Spinal cord (tissue), 10 donors: ENCODE results near the gene ALDH8A1. TPM values are rescaled to one million over a fixed set of nuclear protein-coding genes. Genes with fewer than 3 reads are reported as not detected.
"Not testable (repeated sequence)": the region's sequence is repeated elsewhere in the genome, so short reads cannot be mapped to it uniquely, and the experiment has no call there.

Source experiments
- DNase-seq, 6 donors: peaks; one replicate each; pipeline versions ENCODE4 v3.0.0 to v3.0.0-alpha.2; 2013 to 2015; ENCODE audit warnings: low spot score in 6 of 6, low read depth in 4 of 6
- H3K27ac ChIP-seq: one replicate; pipeline ENCODE4 v1.5.1; 2013; ENCODE audit warnings: low read depth, low read length, control low read depth
- H3K27me3 ChIP-seq: one replicate; pipeline ENCODE4 v1.6.1; 2013; ENCODE audit warnings: low read length; ENCODE audit not compliant: control insufficient read depth, insufficient read depth
- H3K36me3 ChIP-seq: one replicate; pipeline ENCODE4 v1.6.1; 2013; ENCODE audit warnings: low read length; ENCODE audit not compliant: control insufficient read depth, insufficient read depth
- H3K4me1 ChIP-seq: one replicate; pipeline ENCODE4 v1.6.1; 2013; ENCODE audit warnings: low read length; ENCODE audit not compliant: control insufficient read depth, insufficient read depth
- H3K4me3 ChIP-seq: one replicate; pipeline ENCODE4 v1.5.1; 2013; ENCODE audit warnings: low read depth, low read length, control low read depth
- H3K9me3 ChIP-seq: one replicate; pipeline ENCODE4 v1.6.1; 2013; ENCODE audit warnings: low read length; ENCODE audit not compliant: control insufficient read depth, insufficient read depth
- WGBS: methylation state at CpG from one replicate; pipeline ENCODE4 v1.1.5; 2013; ENCODE audit warnings: missing lambda C conversion rate; ENCODE audit not compliant: insufficient coverage; 5-methylcytosine and 5-hydroxymethylcytosine counted together
- polyA plus RNA-seq, 2 donors: library from polyadenylated mRNA; unstranded; fragments of 120-200 nt; gene quantifications; one replicate each; pipeline ENCODE4 v1.2.1, GENCODE V29; 2013; ENCODE audit not compliant: insufficient read length in 2 of 2
- total RNA-seq, 2 donors: library from RNA; depleted of rRNA in 1 of 2; stranded (reverse); fragments of 120-200 nt in 1 of 2; fragments of >200 nt in 1 of 2; gene quantifications; one replicate each; pipeline versions ENCODE4 v1.2.3 to v1.2.4, GENCODE V29; 2013 to 2014
- donor health status: healthy.

ALDH8A1 gene
- total and polyA plus RNA-seq, 4 donors = 1.1 to 3.0 (median 1.6) TPM

DNA sequence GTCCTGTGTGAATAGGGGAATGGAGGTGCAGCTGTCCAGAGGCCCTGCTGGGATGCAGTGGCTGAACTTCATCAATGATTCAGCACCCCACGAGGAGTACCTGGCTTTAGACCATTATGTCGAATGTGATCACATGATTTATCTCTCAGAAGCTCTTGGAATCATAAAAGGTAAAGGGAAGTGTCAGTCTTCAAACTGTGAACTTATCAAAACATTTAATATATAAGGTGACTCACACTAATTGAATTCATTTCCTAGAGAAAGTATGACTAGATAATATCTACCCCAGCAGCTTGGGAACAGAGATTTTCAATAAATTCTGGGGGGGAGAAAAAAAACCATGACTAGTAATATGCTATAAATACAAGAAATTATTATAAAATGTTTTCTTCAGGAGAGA lies 29.5 kb downstream of the ALDH8A1 start:
- Histone ChIP-seq H3K27ac (no peak overlapping the region), H3K4me1 (no peaks in the 10 kb centered on the region), H3K27me3 (no peaks in the 10 kb centered on the region), H3K36me3 (no peaks in the 10 kb centered on the region), H3K4me3 (no peak overlapping the region), H3K9me3 (no peaks in the 10 kb centered on the region)
- WGBS = no CpG with 5 or more reads among the region's 2 CpGs
- no peak for DNase-seq

DNA sequence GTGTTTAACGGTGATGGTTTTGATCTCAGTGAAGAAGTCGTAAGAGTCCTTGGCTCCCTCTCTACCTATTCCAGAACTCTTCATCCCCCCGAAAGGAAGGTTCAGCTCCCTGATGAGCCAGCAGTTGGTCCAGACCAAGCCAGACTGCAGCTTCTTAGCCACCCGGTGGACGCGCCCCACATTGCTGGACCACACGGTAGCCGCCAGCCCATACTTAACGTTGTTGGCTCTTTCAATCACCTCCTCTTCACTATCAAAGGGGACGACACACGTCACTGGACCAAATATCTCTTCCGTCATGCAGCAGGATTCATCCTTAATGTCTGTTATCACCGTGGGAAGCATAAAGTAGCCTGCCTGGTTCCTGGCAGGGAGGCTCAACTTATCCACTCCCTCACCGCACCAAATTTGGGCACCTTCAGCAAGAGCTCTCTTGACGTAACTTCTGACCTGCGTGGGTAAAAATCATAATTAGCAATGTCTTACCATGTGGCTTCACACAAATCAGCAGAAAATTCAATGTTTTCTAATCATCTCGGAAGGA lies 31.4 kb downstream of the ALDH8A1 start:
- H3K27ac ChIP-seq = no peak overlapping the region
- no peaks in the 10 kb centered on the region for H3K4me1 ChIP-seq
- 96% methylated on average over 17 of the region's 17 CpGs for WGBS
- no peaks in the 10 kb centered on the region for H3K9me3 ChIP-seq
- H3K4me3 ChIP-seq = no peak overlapping the region
- DNase-seq = no peak
- no peaks in the 10 kb centered on the region for H3K36me3 ChIP-seq
- H3K27me3 ChIP-seq = no peaks in the 10 kb centered on the region

DNA sequence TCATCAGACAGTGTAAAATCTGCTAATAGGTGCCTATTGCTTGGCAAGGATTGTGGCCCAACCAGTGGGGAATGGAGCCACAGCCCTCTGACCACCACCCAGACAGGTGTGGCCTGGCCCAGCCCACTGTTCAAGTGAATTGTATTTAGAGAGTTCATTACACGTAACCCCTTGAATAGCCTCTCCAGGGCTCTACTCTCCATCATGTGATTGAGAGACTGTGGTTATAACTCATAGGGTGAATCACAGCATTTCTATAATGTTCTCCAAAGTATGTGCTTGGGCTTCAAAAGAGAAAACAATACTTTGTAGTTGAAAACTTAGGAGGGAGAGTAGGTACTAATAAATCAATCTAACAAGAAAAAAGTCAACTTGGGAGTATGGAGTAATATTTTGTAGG lies 38.4 kb downstream of the ALDH8A1 start:
- H3K9me3 ChIP-seq = no peaks in the 10 kb centered on the region
- H3K27me3 ChIP-seq = no peaks in the 10 kb centered on the region
- WGBS = no CpG with 5 or more reads among the region's 1 CpG
- H3K27ac ChIP-seq = no peak overlapping the region
- H3K4me1 ChIP-seq = no peaks in the 10 kb centered on the region
- no peak overlapping the region for H3K4me3 ChIP-seq
- H3K36me3 ChIP-seq = no peaks in the 10 kb centered on the region
- DNase-seq = no peak

GRCh38 chr6:134910593-134910935 lies 39.3 kb downstream of the ALDH8A1 start:
- H3K4me1 ChIP-seq = no peaks in the 10 kb centered on the region
- WGBS = no CpG with 5 or more reads among the region's 1 CpG
- DNase-seq = no peak
- no peaks in the 10 kb centered on the region for H3K27me3 ChIP-seq
- no peak overlapping the region for H3K4me3 ChIP-seq
- H3K36me3 ChIP-seq = no peaks in the 10 kb centered on the region
- H3K27ac ChIP-seq = no peak overlapping the region
- no peaks in the 10 kb centered on the region for H3K9me3 ChIP-seq

DNA sequence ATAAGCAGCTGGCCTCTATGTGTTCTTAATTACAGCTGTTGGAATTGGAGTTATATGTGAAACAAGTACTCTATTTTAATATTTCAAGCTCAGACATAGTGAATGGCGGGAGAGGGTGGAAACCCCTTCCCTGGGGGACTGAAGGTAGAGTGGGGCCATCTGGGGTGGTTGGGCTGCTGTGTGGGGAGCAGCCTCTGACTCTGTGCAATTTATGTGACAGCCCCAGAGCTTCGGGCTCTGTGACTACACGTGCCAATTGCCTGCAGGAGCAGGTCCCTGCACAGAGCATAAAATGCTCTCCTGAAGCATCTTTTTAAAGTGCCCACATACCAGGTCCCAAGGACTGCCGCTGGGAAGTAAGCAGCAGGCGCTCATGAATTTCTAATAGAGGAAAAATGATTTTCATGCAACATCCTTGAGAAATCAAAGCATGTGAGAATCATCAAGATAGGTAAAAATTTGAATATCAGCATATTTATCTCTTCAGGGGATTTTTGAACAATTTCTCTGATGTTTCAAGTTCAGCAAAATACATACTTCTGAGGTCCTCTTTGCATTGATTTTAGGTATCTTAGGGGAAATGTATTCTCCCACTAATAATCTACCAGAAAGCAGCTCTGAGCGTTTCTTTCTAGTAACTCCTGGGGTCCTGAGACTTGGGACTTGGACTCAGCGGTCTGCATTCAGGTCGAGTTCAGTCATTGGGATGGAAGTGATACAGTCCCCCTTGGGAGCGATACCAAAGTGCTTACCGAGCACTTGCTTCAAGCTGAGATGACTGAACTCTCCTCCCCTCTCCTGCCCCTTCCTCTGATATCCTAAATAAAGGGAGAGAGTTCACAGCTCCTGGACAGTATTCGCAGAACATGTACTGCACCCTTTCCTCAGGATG lies 40.0 kb downstream of the ALDH8A1 start:
- Histone ChIP-seq H3K27me3 (no peaks in the 10 kb centered on the region), H3K36me3 (no peaks in the 10 kb centered on the region), H3K4me1 (no peaks in the 10 kb centered on the region), H3K27ac (no peak overlapping the region), H3K4me3 (no peak overlapping the region), H3K9me3 (no peaks in the 10 kb centered on the region)
- WGBS = 29% methylated on average over 6 of the region's 11 CpGs
- DNase-seq = peak in 1 of 6 donors; percentile 28

GRCh38 chr6:134908906-134909516 lies 40.9 kb downstream of the ALDH8A1 start:
- peak in 2 of 6 donors; percentile 13 to 51 for DNase-seq
- Histone ChIP-seq H3K4me1 (no peaks in the 10 kb centered on the region), H3K9me3 (no peaks in the 10 kb centered on the region), H3K27me3 (no peaks in the 10 kb centered on the region), H3K4me3 (no peak overlapping the region), H3K36me3 (no peaks in the 10 kb centered on the region), H3K27ac (no peak overlapping the region)
- 71% methylated on average over 11 of the region's 12 CpGs for WGBS

GRCh38 chr6:134904731-134905130 lies 45.2 kb downstream of the ALDH8A1 start:
- not testable (repeated sequence) for H3K4me1 ChIP-seq, H3K27ac ChIP-seq, DNase-seq, H3K4me3 ChIP-seq, H3K9me3 ChIP-seq, H3K27me3 ChIP-seq, H3K36me3 ChIP-seq
- 96% methylated on average over 38 of the region's 42 CpGs for WGBS

- no peaks in the 10 kb centered on the region for H3K9me3 ChIP-seq
Observed at GRCh38 chr6:134903448-134903847, 46.5 kb downstream of the ALDH8A1 start.

DNA sequence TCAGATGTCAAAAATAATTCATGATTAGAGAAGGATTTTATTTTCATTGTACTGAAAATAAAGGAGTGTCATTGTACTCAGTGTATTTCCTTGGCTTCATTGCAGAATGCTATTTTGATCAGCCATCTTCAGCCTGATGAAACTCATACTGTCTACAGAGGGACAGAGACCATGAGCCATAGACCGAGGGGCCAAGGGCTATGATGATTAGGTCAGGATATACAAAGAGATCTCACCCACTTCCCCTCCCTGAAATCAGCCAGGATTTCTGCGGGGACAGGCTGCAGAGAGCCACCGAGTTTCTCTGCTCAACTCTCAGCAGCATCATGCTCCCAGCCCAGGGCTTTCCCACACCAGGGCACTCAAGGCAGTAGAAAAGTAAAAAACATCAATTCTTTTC lies 47.0 kb downstream of the ALDH8A1 start:
- 56% methylated on average over 3 of the region's 3 CpGs for WGBS
- H3K4me1 ChIP-seq = no peaks in the 10 kb centered on the region
- H3K9me3 ChIP-seq = no peaks in the 10 kb centered on the region
- no peaks in the 10 kb centered on the region for H3K27me3 ChIP-seq
- H3K4me3 ChIP-seq = no peak overlapping the region
- DNase-seq = no peak
- H3K27ac ChIP-seq = no peak overlapping the region
- H3K36me3 ChIP-seq = no peaks in the 10 kb centered on the region

More at GRCh38 chr6:134903448-134903847, 46.5 kb downstream of the ALDH8A1 start:
- H3K4me3 ChIP-seq = no peak overlapping the region
- H3K36me3 ChIP-seq = no peaks in the 10 kb centered on the region
- no peak overlapping the region for H3K27ac ChIP-seq
- no peaks in the 10 kb centered on the region for H3K4me1 ChIP-seq
- DNase-seq = no peak
- WGBS = 64% methylated on average over 4 of the region's 9 CpGs
- no peaks in the 10 kb centered on the region for H3K27me3 ChIP-seq
